PC-3 (cell line): ENCODE results near the gene WDR91.

Source experiments
- CTCF ChIP-seq: fragments of 300-600 bp; sonication (generic); conservative IDR thresholded peaks from 2 replicates; pipeline ENCODE4 v1.5.1; 2017; ENCODE audit warnings: antibody characterized with exemption, low read depth, mild to moderate bottlenecking, low read length
- EZH2 ChIP-seq: fragments of 300-600 bp; sonication (generic); IDR thresholded peaks from one replicate; pipeline ENCODE4 v1.6.1; 2017; ENCODE audit warnings: antibody characterized with exemption, mild to moderate bottlenecking, low read length; ENCODE audit not compliant: unreplicated experiment

- TF ChIP-seq CTCF (no peak), EZH2 (no peak)
These were observed 493 bp downstream of the WDR91 start for GRCh38 chr7:135210888-135211178.
